NCI-H446 (cell line): Measurements from ENCODE around the gene ERC1.
"Not testable (repeated sequence)": the region's sequence is repeated elsewhere in the genome, so short reads cannot be mapped to it uniquely, and the experiment has no call there.

ENCODE experiments used
- DNase-seq, 2 experiments: peaks; one replicate each; lab custom pipeline; 2025; lab: John Stamatoyannopoulos, UW

The ERC1 gene

DNA sequence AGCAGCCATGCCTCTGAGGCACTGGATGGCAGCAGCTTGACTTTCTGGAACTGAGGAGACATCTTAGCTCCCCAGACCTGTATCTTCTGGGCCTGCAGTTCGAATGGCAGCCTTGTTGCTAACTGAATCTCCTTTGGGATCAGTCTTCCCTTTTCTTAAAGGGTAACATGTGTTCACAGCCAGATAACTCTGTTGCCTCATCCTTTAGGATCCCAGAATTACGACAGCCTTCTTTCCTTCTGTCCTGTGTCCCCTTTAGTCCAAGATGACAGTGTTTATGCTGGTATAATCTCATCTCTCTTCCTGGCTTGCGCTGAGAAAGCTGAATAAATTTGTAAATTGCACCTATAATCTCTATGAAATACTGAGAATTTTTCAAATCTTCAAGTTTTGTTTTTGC, 9.1 kb upstream of the ERC1 start:
- DNase-seq: no peak

DNA sequence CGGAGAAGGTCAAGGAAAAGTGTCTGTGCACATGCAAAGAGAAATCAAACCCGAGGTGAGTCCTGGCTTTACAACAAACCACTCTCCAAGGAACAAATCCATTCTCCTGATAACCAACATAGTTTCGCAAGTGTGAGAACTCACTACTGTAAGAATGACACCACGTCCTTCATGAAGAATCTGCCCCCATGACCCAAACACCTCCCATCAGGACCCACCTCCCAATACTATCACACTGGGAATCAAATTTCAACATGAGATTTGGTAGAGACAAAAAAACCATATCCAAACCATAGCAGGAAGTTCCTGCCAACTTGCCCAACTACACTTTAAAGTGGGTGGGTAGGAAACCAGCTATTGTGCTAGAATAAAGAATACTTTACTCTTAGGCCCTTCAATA, 2.4 kb upstream of the ERC1 start:
- DNase-seq: no peak

DNA sequence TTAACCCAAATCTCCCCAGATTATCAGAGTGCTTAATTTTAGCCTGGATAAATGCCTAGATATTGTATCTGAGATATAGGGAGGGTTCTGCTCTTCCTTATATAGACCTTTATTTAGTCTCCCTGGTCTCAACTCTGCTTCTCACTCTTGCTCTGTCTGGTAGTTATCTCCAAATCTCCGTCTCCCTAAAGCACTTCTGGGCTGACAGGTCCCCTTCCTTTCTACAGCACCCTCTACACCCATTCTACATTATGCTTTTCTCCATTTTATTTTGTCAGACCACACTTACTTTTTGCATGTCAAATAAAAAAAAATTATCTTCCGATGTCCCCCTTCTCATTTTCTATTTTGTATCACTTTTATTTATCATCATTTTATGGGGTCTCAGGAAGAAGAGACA, 2.0 kb upstream of the ERC1 start:
- no peak for DNase-seq

GRCh38 chr12:989751-990660, 1.0 kb upstream of the ERC1 start:
- DNase-seq: peak; percentile 76 to 80

DNA sequence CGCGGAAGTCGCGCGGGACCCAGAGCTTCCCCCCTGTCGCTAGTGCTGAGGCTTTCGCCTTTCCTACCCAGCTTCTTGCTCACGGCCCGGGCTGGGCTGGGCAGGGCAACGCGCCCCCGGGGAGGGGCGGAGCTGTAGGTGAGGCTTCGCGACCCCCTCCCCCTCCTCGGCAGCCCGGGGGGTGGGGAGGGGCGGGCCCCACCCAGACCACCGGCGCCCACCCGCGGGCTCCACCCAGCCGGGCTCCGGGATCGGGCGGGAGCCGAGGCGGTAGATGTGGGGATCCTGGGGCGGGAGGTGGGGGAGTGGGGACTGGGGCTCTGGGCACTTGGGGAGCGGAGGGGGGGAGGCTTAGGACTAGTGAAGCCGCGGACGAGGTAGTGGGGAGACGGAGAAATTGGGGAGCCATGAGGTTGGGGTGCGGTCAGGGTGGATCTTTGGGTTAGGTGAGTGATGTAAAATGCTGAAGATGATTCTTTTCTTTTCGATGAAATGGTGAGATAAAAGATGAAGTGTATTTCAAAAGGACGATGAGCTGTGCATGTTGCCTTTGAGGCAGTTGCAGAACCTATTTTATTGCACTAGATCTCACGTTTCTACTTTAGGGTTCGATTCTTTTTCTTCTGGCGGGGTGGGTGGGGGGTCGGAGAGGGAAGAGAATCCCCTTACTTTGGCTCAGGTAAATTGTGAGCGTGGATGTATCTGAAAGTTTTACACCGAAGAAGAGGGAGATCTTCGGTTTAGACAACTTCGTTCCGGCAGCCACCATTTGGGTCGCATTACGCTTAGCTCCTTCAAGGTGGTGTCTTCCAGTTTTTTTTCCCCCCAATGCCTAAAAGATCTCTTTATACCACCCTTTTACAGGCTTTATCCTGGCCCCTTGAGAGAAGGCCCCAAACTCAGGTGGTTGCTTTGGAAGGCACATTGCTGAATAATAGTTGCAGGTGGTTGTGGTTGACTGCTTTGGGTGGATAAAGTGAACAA, 619 bp downstream of the ERC1 start:
- DNase-seq: peak; percentile 65 to 82

GRCh38 chr12:992647-993046, 1.6 kb downstream of the ERC1 start:
- no peak for DNase-seq

- no peak for DNase-seq
Observed at GRCh38 chr12:996881-997280, 5.9 kb downstream of the ERC1 start.

DNA sequence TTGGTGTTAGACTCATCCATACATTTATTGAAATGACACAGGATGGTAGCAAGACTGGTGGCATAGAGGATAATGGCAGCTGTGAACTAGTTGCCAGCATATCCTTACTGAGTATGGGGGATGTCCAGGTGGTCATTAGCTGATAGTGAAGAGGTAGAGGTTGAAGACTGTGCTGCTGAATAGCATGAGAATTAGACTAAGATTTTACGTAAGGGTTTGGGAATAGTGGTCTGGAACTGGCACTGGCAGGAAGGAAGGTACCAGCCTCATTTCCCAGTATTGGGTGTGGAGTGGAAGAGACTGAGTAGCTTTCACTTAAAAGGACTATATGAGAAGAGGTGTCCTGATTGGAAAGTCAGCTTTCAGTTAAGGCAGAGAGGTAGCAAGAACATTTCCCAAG, 6.5 kb downstream of the ERC1 start:
- no peak for DNase-seq

- DNase-seq: no peak
Observed at GRCh38 chr12:998020-998874, 7.2 kb downstream of the ERC1 start.

- not testable (repeated sequence) for DNase-seq
Observed at GRCh38 chr12:999736-1000135, 8.7 kb downstream of the ERC1 start.

- DNase-seq: no peak
Observed at GRCh38 chr12:1001507-1001906, 10.5 kb downstream of the ERC1 start.

- no peak for DNase-seq
Observed at GRCh38 chr12:1003600-1004271, 12.7 kb downstream of the ERC1 start.

- no peak for DNase-seq
Observed at GRCh38 chr12:1006255-1006654, 15.2 kb downstream of the ERC1 start.

DNA sequence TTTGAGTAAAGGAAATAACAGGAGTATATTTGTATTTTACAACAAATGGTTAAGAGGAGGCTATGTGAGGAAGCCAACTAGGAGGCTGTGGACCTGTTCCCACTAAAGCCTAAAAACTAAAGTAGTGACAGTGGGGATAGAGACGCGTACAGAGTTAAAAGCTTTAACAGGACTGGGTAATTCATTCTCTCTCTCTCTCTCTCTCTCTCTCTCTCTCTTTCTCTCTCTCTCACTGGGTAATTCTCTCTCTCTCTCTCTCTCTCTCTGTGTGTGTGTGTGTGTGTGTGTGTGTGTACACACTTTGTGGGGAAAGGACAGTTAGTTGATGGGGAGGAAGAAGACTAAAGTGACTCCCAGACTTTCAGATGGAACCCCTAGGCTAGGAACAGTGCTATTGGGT, 16.3 kb downstream of the ERC1 start:
- DNase-seq: no peak

GRCh38 chr12:1007994-1008393, 17.0 kb downstream of the ERC1 start:
- no peak for DNase-seq

DNA sequence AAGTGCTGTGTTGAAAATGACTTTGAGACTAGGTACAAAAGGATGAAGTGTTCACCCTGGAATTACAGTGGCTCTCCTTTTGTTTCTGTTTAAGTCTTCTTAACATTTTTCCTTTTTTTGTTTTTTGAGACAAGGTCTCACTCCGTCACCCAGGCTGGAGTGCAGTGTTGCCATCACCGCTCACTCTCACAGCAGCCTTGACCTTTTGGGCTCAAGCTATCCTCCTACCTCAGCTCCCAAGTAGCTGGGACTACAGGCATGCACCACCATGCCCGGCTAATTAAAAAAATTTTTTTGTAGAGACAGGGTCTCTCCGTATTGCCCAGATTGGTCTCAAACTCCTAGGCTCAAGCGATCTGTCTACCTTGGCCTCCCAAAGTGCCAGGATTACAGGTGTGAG, 20.1 kb downstream of the ERC1 start:
- DNase-seq: no peak

- peak; percentile 78 for DNase-seq
Observed at GRCh38 chr12:1013618-1014489, 22.8 kb downstream of the ERC1 start.

DNA sequence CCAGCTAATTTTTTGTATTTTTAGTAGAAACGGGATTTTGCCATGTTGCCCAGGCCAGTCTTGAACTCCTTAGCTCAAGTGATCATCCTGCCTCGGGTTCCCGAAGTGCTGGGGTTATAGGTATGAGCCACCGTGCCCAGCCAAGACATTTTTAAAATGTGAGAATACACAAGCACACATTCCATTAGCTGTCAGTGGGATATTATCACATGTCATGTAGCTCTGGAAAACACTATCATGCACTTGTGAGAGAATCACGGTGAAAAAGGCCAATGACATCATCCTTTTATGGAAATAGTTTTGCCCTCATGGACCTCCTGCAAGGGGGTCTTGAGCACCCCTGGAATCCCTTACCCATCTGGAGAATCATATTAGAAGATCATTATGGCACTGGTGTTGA, 28.3 kb downstream of the ERC1 start:
- DNase-seq: no peak

DNA sequence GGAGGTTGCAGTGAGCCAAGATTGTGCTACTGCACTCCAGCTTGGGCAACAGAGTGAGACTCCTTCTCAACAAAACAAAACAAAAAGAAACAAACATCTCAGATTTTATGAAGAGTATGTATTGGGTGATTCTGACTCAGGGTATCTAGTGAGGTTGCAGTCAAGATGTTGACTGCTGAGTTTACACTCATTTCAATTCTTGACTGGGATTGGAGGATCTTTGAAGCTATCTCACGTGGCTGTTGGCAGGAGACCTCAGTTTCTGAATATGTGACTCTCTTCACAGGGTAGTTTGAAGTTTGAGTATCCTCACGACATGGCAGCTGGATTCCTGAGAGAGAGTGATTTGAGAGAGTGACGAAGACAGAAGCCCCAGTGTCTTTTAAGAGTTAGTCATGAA, 29.4 kb downstream of the ERC1 start:
- no peak for DNase-seq
